ENCODE data around the gene C1orf21.

C1orf21 gene

GRCh38 chr1:184456189-184456588 is 69.4 kb downstream of the C1orf21 start:
- peak; percentile 76 for DNase-seq

GRCh38 chr1:184457500-184457899 is 70.7 kb downstream of the C1orf21 start:
- peak; percentile 31 for DNase-seq

- DNase-seq = no peak
Measured at GRCh38 chr1:184461321-184461720, 74.5 kb downstream of the C1orf21 start.

- no peak for DNase-seq
Measured at GRCh38 chr1:184462155-184462554, 75.3 kb downstream of the C1orf21 start.

- no peak for DNase-seq
Measured at GRCh38 chr1:184462990-184463389, 76.2 kb downstream of the C1orf21 start.

GRCh38 chr1:184463680-184464079 is 76.9 kb downstream of the C1orf21 start:
- no peak for DNase-seq

- no peak for DNase-seq
Measured at GRCh38 chr1:184464757-184465156, 77.9 kb downstream of the C1orf21 start.

GRCh38 chr1:184465489-184466146 is 78.8 kb downstream of the C1orf21 start:
- peak; percentile 12 for DNase-seq

GRCh38 chr1:184467295-184467694 is 80.5 kb downstream of the C1orf21 start:
- DNase-seq = no peak

- no peak for DNase-seq
Measured at GRCh38 chr1:184469396-184469795, 82.6 kb downstream of the C1orf21 start.

GRCh38 chr1:184471686-184472085 is 84.9 kb downstream of the C1orf21 start:
- DNase-seq = no peak

- no peak for DNase-seq
Measured at GRCh38 chr1:184472136-184472535, 85.3 kb downstream of the C1orf21 start.

GRCh38 chr1:184473176-184473966 is 86.5 kb downstream of the C1orf21 start:
- DNase-seq = no peak

GRCh38 chr1:184476187-184476586 is 89.4 kb downstream of the C1orf21 start:
- DNase-seq = no peak

GRCh38 chr1:184479435-184480167 is 92.8 kb downstream of the C1orf21 start:
- no peak for DNase-seq

GRCh38 chr1:184480736-184481135 is 93.9 kb downstream of the C1orf21 start:
- DNase-seq = no peak

GRCh38 chr1:184482136-184482535 is 95.3 kb downstream of the C1orf21 start:
- no peak for DNase-seq

- peak; percentile 51 for DNase-seq
Measured at GRCh38 chr1:184483101-184483683, 96.4 kb downstream of the C1orf21 start.

GRCh38 chr1:184485751-184486723 is 99.2 kb downstream of the C1orf21 start:
- no peak for DNase-seq

GRCh38 chr1:184486761-184487445 is 100.1 kb downstream of the C1orf21 start:
- DNase-seq = no peak

- DNase-seq = no peak
Measured at GRCh38 chr1:184487531-184488193, 100.8 kb downstream of the C1orf21 start.

Measured in OCI-M1 (cell line).